A673 (cell line): ENCODE measurements around the gene TAS2R7. TPM values are rescaled to one million over a fixed set of nuclear protein-coding genes. Genes with fewer than 3 reads are reported as not detected.

Source experiments
- BruUV-seq: library from RNA; stranded (reverse); fragments of 400-500 nt; replicated peaks from 2 replicates; lab custom pipeline; 2021; lab: Mats Ljungman, UMichigan
- CTCF ChIA-PET: fragments of 300-600 bp; sonication (Branson Sonifier 250); formaldehyde crosslinking; loops from one replicate; lab custom pipeline; 2022; ENCODE audit warnings: antibody characterized with exemption; lab: Charles Lee
- POLR2A ChIA-PET: fragments of 300-600 bp; sonication (Branson Sonifier 250); formaldehyde crosslinking; loops from one replicate; lab custom pipeline; 2022; ENCODE audit warnings: antibody characterized with exemption; ENCODE audit not compliant: low non-redundant PET; lab: Charles Lee
- DNase-seq: peaks from one replicate; pipeline ENCODE4 v3.0.0-alpha.2; 2015; ENCODE audit warnings: low spot score
- H3K27ac ChIP-seq: fragments of 200-600 bp; sonication (generic); 2 replicates; pipeline ENCODE4 v1.5.1; 2016; ENCODE audit warnings: mixed run types, low read depth, mild to moderate bottlenecking, mixed read lengths, antibody characterized with exemption, low read length; ENCODE audit not compliant: poor library complexity, severe bottlenecking
- H3K27me3 ChIP-seq: fragments of 200-600 bp; sonication (generic); replicated peaks from 2 replicates; pipeline ENCODE4 v1.6.1; 2017; ENCODE audit warnings: mixed run types, low read depth, mild to moderate bottlenecking, mixed read lengths, antibody characterized with exemption, low read length; ENCODE audit not compliant: insufficient read depth, poor library complexity
- H3K36me3 ChIP-seq: fragments of 200-600 bp; sonication (generic); 2 replicates; pipeline ENCODE4 v1.6.1; 2016; ENCODE audit warnings: mixed run types, mild to moderate bottlenecking, mixed read lengths, antibody characterized with exemption, low read length; ENCODE audit not compliant: insufficient read depth, poor library complexity, severe bottlenecking
- H3K4me1 ChIP-seq: fragments of 200-600 bp; sonication (generic); 2 replicates; pipeline ENCODE4 v1.6.1; 2017; ENCODE audit warnings: mixed run types, mild to moderate bottlenecking, mixed read lengths, antibody characterized with exemption, low read length; ENCODE audit not compliant: insufficient read depth, poor library complexity, severe bottlenecking
- H3K4me3 ChIP-seq: fragments of 200-600 bp; sonication (generic); 2 replicates; pipeline ENCODE4 v1.5.1; 2016; ENCODE audit warnings: low read depth, mixed run types, mild to moderate bottlenecking, mixed read lengths, low read length; ENCODE audit not compliant: poor library complexity, severe bottlenecking
- H3K9me3 ChIP-seq: fragments of 200-600 bp; sonication (generic); 2 replicates; pipeline ENCODE4 v1.6.1; 2016; ENCODE audit warnings: mixed run types, low read depth, mild to moderate bottlenecking, mixed read lengths, antibody characterized with exemption, low read length; ENCODE audit not compliant: poor library complexity, severe bottlenecking
- CTCF ChIP-seq: fragments of 300-800, 200-600 bp; sonication (generic); conservative IDR thresholded peaks from 2 replicates; pipeline ENCODE4 v1.5.1; 2017; ENCODE audit warnings: low read depth, mild to moderate bottlenecking, antibody characterized with exemption, low read length, moderate library complexity, mixed read lengths
- EZH2 ChIP-seq: fragments of 200-600 bp; sonication (generic); IDR thresholded peaks from 2 replicates; pipeline ENCODE4 v1.6.1; 2017; ENCODE audit warnings: borderline replicate concordance, low read depth, mild to moderate bottlenecking, mixed read lengths, antibody characterized with exemption, low read length; ENCODE audit not compliant: poor library complexity, severe bottlenecking
- intact Hi-C: fragments of 100-400 bp; cut with micrococcal nuclease; formaldehyde crosslinking; loops from one replicate; pipeline ENCODE4 v1.10.0; 2022; ENCODE audit not compliant: unreplicated experiment
- total RNA-seq: library from RNA; stranded (reverse); gene quantifications from 2 replicates; pipeline ENCODE4 v1.2.3, GENCODE V29; 2021

The TAS2R7 gene
- total RNA-seq, 1 experiment from 2014 or later, result not detected

GRCh38 chr12:10779103-10779502 is 23.3 kb downstream of the TAS2R7 start:
- CTCF ChIA-PET, result no interaction called here
- Histone ChIP-seq H3K4me1 (no peaks in the 10 kb centered on the region), H3K36me3 (no peaks in the 10 kb centered on the region), H3K27me3 (no peaks in the 10 kb centered on the region), H3K9me3 (no peaks in the 10 kb centered on the region), H3K4me3 (no peak overlapping the region), H3K27ac (no peak overlapping the region)
- POLR2A ChIA-PET, result no interaction called here
- BruUV-seq, result no TSS peak
- intact Hi-C loops, result loop anchor here (10.0 kb wide), 1 partner anchor 1256 kb away; no protein-coding TSS in a partner anchor
- TF ChIP-seq EZH2 (no peak), CTCF (no peak)
- no peak for DNase-seq

- intact Hi-C loops, result loop anchor here (1.0 to 10.0 kb wide), 4 partner anchors 430 to 1264 kb away; no protein-coding TSS in a partner anchor
- Histone ChIP-seq H3K9me3 (no peaks in the 10 kb centered on the region), H3K4me1 (no peaks in the 10 kb centered on the region), H3K27ac (no peak overlapping the region), H3K4me3 (no peak overlapping the region), H3K36me3 (no peaks in the 10 kb centered on the region), H3K27me3 (peaks cover 29% of the 10 kb centered on the region)
- ChIA-PET POLR2A (no interaction called here), CTCF (interaction anchor here (0.5 to 1.4 kb wide), 7 partner anchors 16 to 1029 kb away, joined by 3 to 13 read pairs (median 4); no protein-coding TSS in a partner anchor)
- no TSS peak for BruUV-seq
- peak; percentile 59 for DNase-seq
- TF ChIP-seq CTCF, result peak; percentile 76
- no peak for TF ChIP-seq EZH2
These were observed 31.2 kb downstream of the TAS2R7 start for GRCh38 chr12:10771132-10771733.

- H3K27ac ChIP-seq, result no peak overlapping the region
- DNase-seq, result no peak
- H3K4me1 ChIP-seq, result no peaks in the 10 kb centered on the region
- H3K36me3 ChIP-seq, result no peaks in the 10 kb centered on the region
- H3K27me3 ChIP-seq, result peaks cover 27% of the 10 kb centered on the region
- CTCF ChIA-PET, result no interaction called here
- no peak overlapping the region for H3K4me3 ChIP-seq
- no TSS peak for BruUV-seq
- intact Hi-C loops, result no loop called here
- POLR2A ChIA-PET, result no interaction called here
- H3K9me3 ChIP-seq, result peaks cover 11% of the 10 kb centered on the region
- no peak for TF ChIP-seq EZH2
- TF ChIP-seq CTCF, result no peak
These were observed 42.8 kb downstream of the TAS2R7 start for GRCh38 chr12:10759657-10760056.
